HG02885 (cell line): Measurements from ENCODE around the gene CHRNA9.
"Not testable (repeated sequence)": the region's sequence is repeated elsewhere in the genome, so short reads cannot be mapped to it uniquely, and the experiment has no call there.

Experiments used
- ATAC-seq: cut with Tn5 transposase; IDR thresholded peaks from one replicate; pipeline ENCODE4 v1.9.1; 2021; ENCODE audit warnings: mild to moderate bottlenecking; ENCODE audit not compliant: unreplicated experiment, poor library complexity

CHRNA9 gene

DNA sequence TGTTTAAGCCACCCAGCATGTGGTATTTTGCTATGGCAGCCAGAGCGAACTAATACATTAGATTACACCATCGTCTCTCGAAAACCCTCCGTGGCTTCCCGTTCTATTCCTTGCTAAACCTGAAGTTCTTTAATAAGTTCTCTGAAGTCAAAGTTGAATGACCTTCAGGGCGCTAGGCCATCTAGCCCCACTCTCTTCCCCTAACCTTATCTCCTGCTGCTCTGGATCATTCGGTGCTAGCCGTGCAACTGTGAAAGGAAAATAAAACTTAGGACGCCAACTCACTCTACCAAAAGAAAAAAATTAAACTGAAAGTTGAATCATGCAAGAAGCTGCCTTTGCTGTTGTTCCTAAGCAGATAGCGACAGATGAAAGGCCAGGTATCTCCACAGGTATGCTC, 40.0 kb downstream of the CHRNA9 start:
- no peak for ATAC-seq

DNA sequence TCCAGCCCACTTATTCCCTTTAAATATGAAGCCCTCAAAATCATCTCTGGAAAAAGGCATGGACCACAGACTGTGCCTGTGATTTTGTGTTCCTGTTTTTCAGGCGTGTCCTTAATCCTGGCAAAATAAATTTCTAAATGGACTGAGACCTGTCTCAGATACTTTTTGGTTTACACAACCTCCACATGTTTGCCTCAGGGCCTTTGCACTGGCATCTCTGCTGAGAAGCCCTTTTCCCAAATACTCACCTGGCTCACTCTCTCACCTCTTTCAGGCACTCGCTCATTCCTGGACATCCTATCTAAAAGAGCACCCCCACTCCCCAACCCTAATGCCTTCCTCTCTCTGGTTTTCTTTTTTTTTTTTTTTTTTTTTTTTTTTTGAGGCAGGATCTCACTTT, 40.5 kb downstream of the CHRNA9 start:
- no peak for ATAC-seq

DNA sequence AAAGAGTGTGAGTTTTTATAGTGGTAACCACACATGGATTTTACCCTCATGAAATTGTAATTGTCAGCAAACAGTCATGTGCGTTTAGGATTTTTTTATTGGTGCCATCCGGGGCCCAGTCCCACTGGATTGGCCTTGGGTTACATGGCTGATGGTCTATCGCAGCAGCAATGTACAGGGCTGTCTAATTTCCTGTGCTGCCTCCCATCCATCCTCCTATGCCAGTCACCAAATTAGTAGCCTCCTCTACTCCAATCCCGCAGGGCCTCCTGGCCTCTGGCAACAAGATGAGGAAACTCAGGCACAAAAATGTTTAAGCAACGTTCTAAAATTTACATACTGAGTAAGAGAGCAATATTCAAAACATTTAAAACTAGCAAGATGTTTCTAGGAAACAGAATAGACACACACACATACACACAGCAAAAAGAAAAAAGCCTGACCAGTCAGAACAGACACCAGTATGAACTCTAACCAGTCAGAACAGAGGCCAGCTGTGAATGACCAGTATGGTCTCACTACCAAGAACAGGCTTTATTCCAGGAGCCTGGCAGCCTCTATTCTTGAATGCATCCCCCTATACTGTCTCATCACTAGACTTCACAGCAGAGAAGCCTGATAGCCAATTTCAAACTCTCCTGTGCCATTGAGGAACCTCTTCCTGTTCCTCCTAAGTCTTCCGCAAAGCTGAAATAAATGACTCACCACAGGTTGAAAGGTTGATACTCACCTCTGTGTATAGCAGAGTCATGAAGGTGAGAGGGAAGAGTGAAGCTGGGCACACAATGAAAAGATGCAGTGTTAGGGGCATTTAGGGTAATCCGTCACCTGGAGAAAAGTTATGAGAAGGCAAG, 42.6 kb downstream of the CHRNA9 start:
- ATAC-seq, result no peak

DNA sequence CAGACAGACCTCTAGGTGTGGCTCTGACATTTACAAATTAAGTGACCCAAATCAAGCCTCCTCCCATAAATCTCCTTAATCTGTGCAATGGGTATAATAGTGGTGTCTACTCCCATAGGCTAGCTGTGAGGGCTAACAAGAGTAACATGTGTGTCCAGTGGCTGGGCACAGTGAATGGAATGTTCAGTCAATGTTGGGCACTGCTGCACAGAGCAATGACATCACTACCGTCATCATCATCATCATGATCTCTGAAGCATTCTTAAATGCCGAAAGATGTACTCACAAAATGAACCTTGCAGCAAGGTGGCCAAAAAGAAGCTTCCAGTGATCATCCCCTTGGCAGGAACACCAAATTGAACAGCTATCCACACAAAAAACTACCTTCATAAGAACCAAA, 43.5 kb downstream of the CHRNA9 start:
- no peak for ATAC-seq

DNA sequence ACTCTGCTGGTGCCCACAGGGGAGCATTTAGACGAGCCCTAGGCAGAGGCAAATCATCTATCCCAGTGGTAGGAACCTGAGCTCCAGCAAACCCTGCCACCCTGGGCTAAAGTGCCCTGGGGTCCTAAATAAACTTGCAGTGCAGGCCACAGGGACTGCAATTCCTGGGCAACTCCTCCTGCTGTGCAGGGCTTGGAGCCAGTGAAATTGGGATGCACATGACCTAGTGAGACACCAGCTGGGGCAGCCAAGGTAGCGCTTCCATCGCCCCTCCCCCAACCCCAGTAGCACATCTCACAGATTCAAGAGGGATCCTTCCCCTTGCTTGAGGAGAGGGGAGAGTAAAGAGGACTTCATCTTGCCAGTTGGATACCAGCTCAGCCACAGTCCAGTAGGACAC, 44.1 kb downstream of the CHRNA9 start:
- ATAC-seq, result no peak

DNA sequence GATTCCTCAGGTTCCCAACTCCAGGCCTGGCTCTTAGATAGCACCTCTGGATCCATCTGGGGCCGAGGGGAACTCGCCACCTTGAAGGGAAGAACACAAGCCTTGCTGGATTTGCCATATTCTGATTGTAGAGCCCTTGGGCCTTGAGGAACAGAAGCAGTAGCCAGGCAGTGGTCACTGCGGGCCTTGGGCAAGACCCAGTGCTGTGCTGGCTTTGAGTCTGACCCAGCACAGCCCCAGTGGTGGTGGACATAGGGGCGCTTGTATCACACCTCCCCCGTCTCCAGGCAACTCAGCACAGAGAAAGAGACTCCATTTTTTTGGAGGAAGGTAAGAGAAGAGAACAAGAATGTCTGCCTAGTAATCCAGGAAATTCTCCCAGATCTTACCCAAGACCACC, 45.5 kb downstream of the CHRNA9 start:
- no peak for ATAC-seq

DNA sequence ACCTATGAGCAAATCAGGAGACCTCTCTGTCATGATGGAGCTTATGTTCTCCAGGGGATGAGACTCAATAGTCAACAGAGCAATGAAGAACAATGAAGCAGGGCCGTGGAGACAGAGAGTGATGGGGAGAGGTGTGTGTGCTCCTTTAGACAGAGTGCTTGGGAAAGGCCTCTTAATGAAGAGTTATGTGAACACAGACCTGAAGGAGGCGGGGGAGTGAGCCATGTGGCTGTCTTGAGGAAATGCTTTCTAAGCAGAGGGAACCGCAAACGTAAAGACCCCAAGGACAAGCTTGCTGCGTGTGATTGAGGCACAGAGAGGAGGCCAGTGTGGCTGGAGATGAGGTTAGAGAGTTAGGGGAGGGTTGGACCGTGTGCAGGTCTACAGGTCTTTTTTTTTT, 53.1 kb downstream of the CHRNA9 start:
- ATAC-seq, result no peak

DNA sequence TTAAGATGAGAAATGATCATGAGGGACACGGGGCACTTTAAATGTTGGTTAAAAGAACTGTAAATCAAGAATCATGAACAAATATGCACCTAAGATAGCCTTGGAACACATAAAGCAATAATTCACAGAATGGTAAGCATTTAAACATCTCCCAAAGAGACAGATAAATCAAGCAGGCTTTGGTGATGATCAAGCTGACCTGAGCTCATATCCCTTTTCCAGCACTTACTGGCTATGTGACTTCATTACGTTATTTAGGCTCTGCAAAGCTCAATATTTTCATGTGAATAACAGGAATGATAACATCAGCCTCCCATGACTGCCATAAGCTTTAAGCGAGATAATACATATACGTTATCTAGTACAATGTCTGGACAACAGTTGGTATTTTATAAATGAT, 54.9 kb downstream of the CHRNA9 start:
- no peak for ATAC-seq

DNA sequence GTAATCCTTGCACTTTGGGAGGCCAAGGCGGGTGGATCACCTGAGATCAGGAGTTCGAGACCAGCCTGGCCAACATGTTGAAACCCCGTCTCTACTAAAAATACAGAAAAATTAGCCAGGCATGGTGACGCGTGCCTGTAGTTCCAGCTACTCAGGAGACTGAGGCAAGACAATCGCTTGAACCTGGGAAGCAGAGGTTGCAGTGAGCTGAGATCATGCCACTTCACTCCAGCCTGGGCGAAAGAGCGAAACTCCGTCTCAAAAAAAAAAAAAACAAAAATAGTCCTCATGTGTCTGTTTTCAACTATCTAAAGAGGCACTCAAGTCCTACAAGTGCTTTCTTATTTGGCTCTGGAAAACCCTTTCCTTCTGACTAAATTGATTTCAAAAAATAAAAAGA, 57.1 kb downstream of the CHRNA9 start:
- ATAC-seq, result not testable (repeated sequence)

DNA sequence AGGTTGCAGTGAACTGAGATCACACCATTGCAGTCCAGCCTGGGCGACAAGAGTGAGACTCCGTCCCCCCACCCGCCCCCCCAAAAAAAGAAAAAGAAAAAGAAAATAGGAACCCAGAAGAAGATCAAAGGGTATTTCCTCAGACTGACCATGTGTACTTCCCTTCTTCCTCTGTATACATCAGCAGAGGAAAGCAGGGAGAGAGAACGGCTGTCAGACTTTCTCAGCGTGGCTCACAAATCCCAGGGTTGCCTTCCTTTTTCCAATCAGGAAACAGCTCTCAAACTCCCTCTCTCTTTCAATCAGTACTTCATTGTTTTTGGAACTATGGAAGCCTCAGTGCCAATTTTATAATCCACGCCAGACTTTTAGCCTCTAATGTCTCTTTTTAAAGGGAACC, 59.1 kb downstream of the CHRNA9 start:
- ATAC-seq, result no peak

DNA sequence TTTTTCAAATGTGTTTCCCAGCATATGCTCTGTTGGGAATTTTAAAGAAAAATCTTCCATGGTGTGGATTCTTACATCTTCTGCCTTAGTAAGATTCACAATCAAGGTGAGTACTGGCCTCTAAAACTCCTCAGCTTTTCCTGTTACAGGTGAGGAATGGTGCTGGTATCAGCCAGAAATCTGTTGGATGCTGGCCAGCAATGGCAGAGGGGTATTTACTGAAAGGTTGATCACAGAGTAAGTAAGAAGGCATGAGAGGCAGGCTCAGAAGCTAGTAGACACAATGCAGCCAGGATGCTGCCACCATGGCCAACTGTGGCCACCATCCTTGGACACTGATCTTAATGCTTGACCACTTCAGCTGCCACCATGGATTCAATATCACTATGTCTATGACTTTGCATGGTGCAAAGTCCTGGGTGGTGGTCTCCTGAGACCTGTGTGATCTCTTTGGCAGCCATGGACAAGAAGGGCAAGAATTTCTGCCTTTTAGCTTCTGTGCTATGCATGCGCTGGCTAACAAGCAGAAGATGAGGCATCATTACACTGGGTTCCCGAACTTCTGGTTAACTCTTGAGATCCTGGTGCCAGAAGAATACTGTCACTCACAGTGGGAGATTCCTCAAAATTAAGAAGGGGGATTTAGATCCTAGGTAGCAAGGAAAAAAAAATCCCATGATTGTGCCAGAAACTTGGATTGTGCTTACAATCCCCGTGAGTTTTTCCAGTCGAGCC, 60.2 kb downstream of the CHRNA9 start:
- ATAC-seq, result no peak

DNA sequence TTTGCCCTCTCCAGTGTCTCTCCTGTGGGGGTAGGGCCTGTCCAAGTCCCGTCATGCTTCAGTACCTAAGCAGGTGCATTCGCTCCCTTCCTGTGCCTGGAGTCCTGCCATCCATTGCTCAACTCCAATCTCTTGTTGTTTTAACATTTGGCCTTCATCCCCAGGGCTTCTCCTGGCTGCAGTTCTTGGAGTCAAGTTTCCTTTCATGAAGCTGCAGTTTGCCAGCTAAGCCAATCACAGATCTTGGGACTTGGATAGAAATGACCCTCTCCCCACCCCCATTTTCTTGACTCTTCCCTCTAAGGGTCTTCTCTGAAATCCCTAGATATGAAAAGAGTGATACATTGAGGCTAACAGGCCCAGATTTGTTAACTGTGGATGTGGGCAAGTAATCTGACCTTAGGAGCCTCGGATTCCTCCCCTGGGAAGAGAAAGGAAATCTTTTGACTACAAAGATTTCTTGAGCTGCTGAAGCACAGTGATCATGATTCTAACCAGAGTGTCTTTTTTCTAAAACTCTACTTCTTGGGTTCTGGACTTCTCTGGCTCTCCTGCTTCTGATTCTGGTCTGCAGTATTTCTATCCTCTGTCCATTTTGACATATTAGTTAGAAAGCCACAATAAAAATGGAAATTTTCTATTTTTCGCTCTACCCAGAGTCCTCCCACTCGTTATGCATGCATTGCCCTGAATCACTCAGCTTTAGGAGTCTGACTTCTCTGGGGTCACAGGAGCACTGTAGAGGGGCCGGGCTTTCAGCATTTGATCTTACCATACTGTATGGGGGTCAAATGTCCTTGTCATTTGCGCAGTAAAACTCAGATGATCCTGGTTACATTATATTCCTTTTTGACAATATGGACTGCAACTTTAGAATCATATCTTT, 61.0 kb downstream of the CHRNA9 start:
- ATAC-seq, result no peak

DNA sequence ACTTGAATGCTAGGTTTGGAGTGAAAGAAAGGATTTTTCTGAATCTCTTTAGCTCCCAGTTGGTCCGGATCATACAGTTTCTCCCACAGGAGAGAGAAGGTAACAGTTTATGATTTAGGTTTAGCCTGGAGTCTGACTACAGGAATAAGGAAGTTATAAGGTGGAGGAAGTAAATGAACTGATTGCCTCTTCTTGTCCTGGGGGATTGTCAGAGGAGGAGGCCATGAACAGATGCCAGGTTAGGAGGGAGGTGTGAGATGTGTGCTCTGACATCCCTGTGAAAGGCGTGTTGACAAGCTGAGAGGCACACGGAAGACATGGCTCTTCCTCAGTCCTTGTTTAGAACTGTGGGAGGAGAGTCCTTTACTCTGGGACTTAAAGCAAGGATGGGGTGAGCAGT, 64.4 kb downstream of the CHRNA9 start:
- no peak for ATAC-seq

DNA sequence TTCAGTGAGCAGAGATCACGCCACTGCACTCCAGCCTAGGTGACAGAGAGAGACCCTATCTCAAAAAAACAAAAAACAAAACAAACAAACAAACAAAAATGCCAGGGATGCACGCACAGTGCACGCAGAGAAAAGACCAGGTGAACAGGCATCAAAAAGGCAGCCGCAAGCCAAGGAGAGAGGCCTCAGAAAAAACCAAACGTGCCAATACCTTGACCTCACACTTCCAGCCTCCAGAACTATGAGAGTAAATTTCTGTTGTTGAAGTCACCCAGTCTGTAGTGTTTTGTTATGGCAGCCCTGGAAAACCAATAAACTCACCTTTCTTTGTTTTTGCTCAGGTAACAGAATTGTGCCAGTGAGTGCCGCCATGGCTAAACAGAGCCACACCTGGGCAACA, 66.0 kb downstream of the CHRNA9 start:
- no peak for ATAC-seq

DNA sequence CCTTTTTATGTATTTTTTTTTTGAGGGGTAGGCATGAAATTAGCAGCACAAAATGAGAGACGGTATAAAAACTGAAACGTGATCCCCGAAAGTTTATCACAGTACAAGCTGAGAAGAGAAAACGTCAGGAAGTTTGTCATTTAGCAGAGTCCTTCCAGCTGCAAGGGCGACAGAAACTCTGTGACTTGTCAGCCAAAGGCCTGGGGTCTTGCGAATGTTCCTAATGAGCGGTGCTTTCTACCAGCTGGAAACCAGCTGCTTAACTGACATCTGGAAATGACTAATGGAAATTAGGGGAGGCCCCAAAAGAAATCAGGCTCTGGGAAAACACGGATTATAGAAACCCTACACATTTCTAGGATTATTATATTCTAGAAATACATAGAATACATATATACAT, 66.5 kb downstream of the CHRNA9 start:
- ATAC-seq, result no peak

DNA sequence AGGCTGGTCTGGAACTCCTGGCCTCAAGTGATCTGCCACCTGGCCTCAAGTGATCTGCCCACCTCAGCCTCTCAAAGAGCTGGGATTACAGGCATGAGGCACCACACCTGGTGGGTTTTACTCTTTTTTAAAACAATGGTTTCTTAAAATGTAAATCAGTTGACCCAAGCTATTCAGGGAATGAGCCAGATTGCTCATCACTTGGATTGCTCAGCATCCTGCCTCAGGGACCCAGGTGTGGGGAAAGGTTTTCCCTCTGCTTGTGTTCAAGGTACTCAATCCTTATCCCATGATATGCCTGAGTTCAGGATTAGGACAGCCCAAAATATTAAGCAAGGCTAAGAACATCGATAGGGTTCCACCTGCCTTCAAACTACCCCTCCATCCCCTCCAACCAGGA, 67.4 kb downstream of the CHRNA9 start:
- no peak for ATAC-seq

DNA sequence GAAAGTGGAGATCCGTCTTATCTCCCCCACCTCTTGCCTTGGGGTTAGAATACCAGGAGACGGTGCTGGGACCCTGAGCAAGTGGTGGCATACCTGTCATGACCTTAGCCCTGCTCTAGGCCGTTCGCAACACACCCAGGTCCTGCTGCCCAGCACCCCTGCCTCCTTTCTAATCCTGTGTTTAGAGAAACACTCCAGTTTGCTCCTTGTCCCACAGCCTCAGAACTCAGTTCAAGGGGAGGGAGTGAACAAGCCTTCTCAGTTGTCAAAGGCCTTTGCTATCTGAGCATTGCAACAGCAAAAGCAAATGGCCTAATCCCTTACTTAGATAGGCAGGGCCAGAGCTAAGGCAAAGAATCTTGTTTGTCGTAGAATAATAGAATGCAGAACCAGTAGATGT, 67.9 kb downstream of the CHRNA9 start:
- ATAC-seq, result no peak
